ENCODE measurements around the gene MYD88. TPM values are rescaled to one million over a fixed set of nuclear protein-coding genes. Genes with fewer than 3 reads are reported as not detected.

The MYD88 gene
- total and polyA plus RNA-seq, 12 donors: 4.2 to 22.3 (median 7.1) TPM

GRCh38 chr3:38139191-38139590, 730 bp downstream of the MYD88 start:
- no peak for TF ChIP-seq CTCF (IDR thresholded peaks at IDR 0.05)
- Histone ChIP-seq H3K27ac (peak overlapping the region; percentile 86 to 97 (median 94)), H3K4me1 (peaks cover 8 to 56% (median 35%) of the 10 kb centered on the region in 9 donors), H3K27me3 (no peaks in the 10 kb centered on the region), H3K9me3 (no peaks in the 10 kb centered on the region), H3K4me3 (peak overlapping the region; percentile 63 to 100 (median 94)), H3K36me3 (peaks cover 0 to 40% (median 10%) of the 10 kb centered on the region in 9 donors)
- intact Hi-C loops (cut with DNase I): loop anchor here in 6 of 10 donors (2.0 to 10.0 kb wide), 5 partner anchors 26 to 346 kb away; partner anchors contain the start of genes ACVR2B (in 2 of the 6), XYLB (in 2 of the 6) and OXSR1 (in 1 of the 6)
- no peak for ATAC-seq
- no peak for DNase-seq
- WGBS, 2 donors: 18 to 30% methylated on average over 8 of the region's 8 CpGs

- WGBS, 2 donors: 92 to 93% methylated on average over 7 of the region's 7 CpGs
- peak overlapping the region in 5 of 10 donors; percentile 91 to 97 (median 96) for H3K27ac ChIP-seq
- DNase-seq (no peak), ATAC-seq (no peak)
- peaks cover 8 to 53% (median 30%) of the 10 kb centered on the region in 9 donors for H3K4me1 ChIP-seq
- peaks cover 0 to 36% (median 6%) of the 10 kb centered on the region in 9 donors for H3K36me3 ChIP-seq
- no peaks in the 10 kb centered on the region for H3K27me3 ChIP-seq
- intact Hi-C loops (cut with DNase I): loop anchor here in 6 of 10 donors (2.0 to 10.0 kb wide), 5 partner anchors 25 to 345 kb away; partner anchors contain the start of genes ACVR2B (in 2 of the 6), XYLB (in 2 of the 6) and OXSR1 (in 1 of the 6)
- no peaks in the 10 kb centered on the region for H3K9me3 ChIP-seq
- peak overlapping the region in 9 of 10 donors; percentile 63 to 100 (median 94) for H3K4me3 ChIP-seq
- TF ChIP-seq CTCF (IDR thresholded peaks at IDR 0.05): no peak
Measured at GRCh38 chr3:38139652-38140051, 1.2 kb downstream of the MYD88 start.

- 96 to 97% methylated on average over 13 of the region's 13 CpGs for WGBS, 2 donors
- DNase-seq (no peak), ATAC-seq (no peak)
- Histone ChIP-seq H3K27me3 (no peaks in the 10 kb centered on the region), H3K27ac (no peak overlapping the region), H3K36me3 (peaks cover 0 to 27% (median 1%) of the 10 kb centered on the region in 9 donors), H3K9me3 (no peaks in the 10 kb centered on the region), H3K4me1 (peaks cover 8 to 44% (median 21%) of the 10 kb centered on the region in 9 donors), H3K4me3 (peak overlapping the region in 1 of 10 donors; percentile 100)
- TF ChIP-seq CTCF (IDR thresholded peaks at IDR 0.05): no peak
- intact Hi-C loops (cut with DNase I): no loop called here
Measured at GRCh38 chr3:38140326-38141172, 2.1 kb downstream of the MYD88 start.

- no peak overlapping the region for H3K27ac ChIP-seq
- peaks cover 8 to 36% (median 15%) of the 10 kb centered on the region in 9 donors for H3K4me1 ChIP-seq
- ATAC-seq (no peak), DNase-seq (no peak)
- intact Hi-C loops (cut with DNase I): no loop called here
- H3K36me3 ChIP-seq: peaks cover 0 to 27% (median 0%) of the 10 kb centered on the region in 9 donors
- peaks cover 0 to 7% (median 1%) of the 10 kb centered on the region in 11 donors for H3K9me3 ChIP-seq
- TF ChIP-seq CTCF (IDR thresholded peaks at IDR 0.05): no peak
- H3K4me3 ChIP-seq: no peak overlapping the region
- WGBS, 2 donors: 90 to 95% methylated on average over 7 of the region's 7 CpGs
- H3K27me3 ChIP-seq: no peaks in the 10 kb centered on the region
Measured at GRCh38 chr3:38141173-38141951, 2.9 kb downstream of the MYD88 start.
